ENCODE measurements around the gene PPARD. TPM values are rescaled to one million over a fixed set of nuclear protein-coding genes. Genes with fewer than 3 reads are reported as not detected.
A peak's percentile ranks its signal among the peaks of the same experiment; 100 is the strongest.

The PPARD gene
- polyA plus RNA-seq, 3 donors, result 1.2 to 22.0 (median 2.4) TPM

- Mint-ChIP-seq H3K27me3 (ENCODE audit: low read depth in 3 of 3) (peaks cover 8 to 23% (median 22%) of the 10 kb centered on the region in 3 donors), H3K4me3 (no peak overlapping the region), H3K9me3 (peaks cover 0 to 7% (median 2%) of the 10 kb centered on the region in 7 donors), H3K4me1 (peaks cover 10% of the 10 kb centered on the region), H3K27ac (peak overlapping the region in 1 of 7 donors; percentile 30), H3K36me3 (peaks cover 81 to 97% of the 10 kb centered on the region in 2 donors)
- WGBS (ENCODE audit: insufficient coverage), result 100% methylated on average over 1 of the region's 2 CpGs
- TF ChIP-seq CTCF (IDR thresholded peaks at IDR 0.05), result no peak
- Histone ChIP-seq H3K27me3 (ENCODE audit: control insufficient read depth in 2 of 2, insufficient read depth in 2 of 2, low read length in 2 of 2) (no peaks in the 10 kb centered on the region), H3K79me2 (ENCODE audit: insufficient read depth, low read length) (no peaks in the 10 kb centered on the region), H3K9me3 (replicated peaks in 1 of 2; ENCODE audit: control insufficient read depth in 1 of 2, insufficient read depth in 1 of 2, low read length in 2 of 2) (no peaks in the 10 kb centered on the region), H3K4me3 (replicated peaks in 1 of 3; ENCODE audit: low read depth in 2 of 3, low read length in 3 of 3) (no peak overlapping the region), H3K36me3 (replicated peaks in 1 of 2; ENCODE audit: control insufficient read depth in 1 of 2, insufficient read depth in 2 of 2, low read length in 2 of 2) (peaks cover 36 to 90% of the 10 kb centered on the region in 2 donors), H4K20me1 (ENCODE audit: insufficient read depth, low read length) (peaks cover 82% of the 10 kb centered on the region), H3K27ac (ENCODE audit: low read depth in 1 of 2, low read length in 2 of 2) (no peak overlapping the region), H2AFZ (ENCODE audit: insufficient read depth, low read depth, low read length, poor library complexity, severe bottlenecking) (no peak overlapping the region), H3K4me1 (ENCODE audit: control insufficient read depth in 1 of 2, insufficient read depth in 2 of 2, low read length in 2 of 2) (peaks cover 9 to 10% of the 10 kb centered on the region in 2 donors), H3K9ac (ENCODE audit: insufficient read depth, low read length, poor library complexity, severe bottlenecking) (no peak overlapping the region), H3K4me2 (replicated peaks; ENCODE audit: extremely low read depth, low read length, poor library complexity, severe bottlenecking) (no peak overlapping the region)
- no peak for DNase-seq
- intact Hi-C loops (cut with micrococcal nuclease), result no loop called here
Measured at GRCh38 chr6:35352735-35353134, 10.4 kb downstream of the PPARD start.

- TF ChIP-seq CTCF (IDR thresholded peaks at IDR 0.05), result no peak
- DNase-seq, result no peak
- peaks cover 84 to 95% of the 10 kb centered on the region in 2 donors for H3K36me3 Mint-ChIP-seq
- no peaks in the 10 kb centered on the region for H3K9me3 ChIP-seq (replicated peaks in 1 of 2; ENCODE audit: control insufficient read depth in 1 of 2, insufficient read depth in 1 of 2, low read length in 2 of 2)
- no peaks in the 10 kb centered on the region for H3K27me3 ChIP-seq (ENCODE audit: control insufficient read depth in 2 of 2, insufficient read depth in 2 of 2, low read length in 2 of 2)
- no peaks in the 10 kb centered on the region for H3K79me2 ChIP-seq (ENCODE audit: insufficient read depth, low read length)
- 99% methylated on average over 9 of the region's 13 CpGs for WGBS (ENCODE audit: insufficient coverage)
- intact Hi-C loops (cut with micrococcal nuclease), result no loop called here
- no peak overlapping the region for H3K9ac ChIP-seq (ENCODE audit: insufficient read depth, low read length, poor library complexity, severe bottlenecking)
- no peaks in the 10 kb centered on the region for H3K4me1 ChIP-seq (ENCODE audit: control insufficient read depth in 1 of 2, insufficient read depth in 2 of 2, low read length in 2 of 2)
- no peak overlapping the region for H3K27ac Mint-ChIP-seq
- no peak overlapping the region for H2AFZ ChIP-seq (ENCODE audit: insufficient read depth, low read depth, low read length, poor library complexity, severe bottlenecking)
- H3K4me3 Mint-ChIP-seq, result no peak overlapping the region
- peaks cover 30 to 84% of the 10 kb centered on the region in 2 donors for H3K36me3 ChIP-seq (replicated peaks in 1 of 2; ENCODE audit: control insufficient read depth in 1 of 2, insufficient read depth in 2 of 2, low read length in 2 of 2)
- peaks cover 11 to 21% (median 21%) of the 10 kb centered on the region in 3 donors for H3K27me3 Mint-ChIP-seq (ENCODE audit: low read depth in 3 of 3)
- H4K20me1 ChIP-seq (ENCODE audit: insufficient read depth, low read length), result peaks cover 84% of the 10 kb centered on the region
- no peak overlapping the region for H3K4me3 ChIP-seq (replicated peaks in 1 of 3; ENCODE audit: low read depth in 2 of 3, low read length in 3 of 3)
- H3K27ac ChIP-seq (ENCODE audit: low read depth in 1 of 2, low read length in 2 of 2), result no peak overlapping the region
- H3K4me1 Mint-ChIP-seq, result no peaks in the 10 kb centered on the region
- H3K9me3 Mint-ChIP-seq, result peaks cover 0 to 5% (median 2%) of the 10 kb centered on the region in 7 donors
- H3K4me2 ChIP-seq (replicated peaks; ENCODE audit: extremely low read depth, low read length, poor library complexity, severe bottlenecking), result no peak overlapping the region
Measured at GRCh38 chr6:35354361-35355135, 12.2 kb downstream of the PPARD start.
